SU-DHL-6 (cell line): ENCODE data around the gene TBL1X.

ENCODE experiments used
- H2AFZ ChIP-seq: fragments of 200-600 bp; sonication (generic); 2 replicates; pipeline ENCODE4 v1.6.1; 2014; ENCODE audit warnings: low read depth, mild to moderate bottlenecking, moderate library complexity, mixed read lengths, antibody characterized with exemption, low read length; ENCODE audit not compliant: severe bottlenecking
- H3F3A ChIP-seq: fragments of 200-600 bp; shearing (Covaris generic); 2 replicates; pipeline ENCODE4 v1.6.0; 2016; ENCODE audit warnings: antibody characterized with exemption, mild to moderate bottlenecking; ENCODE audit not compliant: insufficient read depth
- H3K27ac ChIP-seq: fragments of 200-600 bp; sonication (generic); 2 replicates; pipeline ENCODE4 v1.5.1; 2016; ENCODE audit warnings: low read depth, mild to moderate bottlenecking, low read length, moderate library complexity, mixed read lengths
- H3K27me3 ChIP-seq: fragments of 200-600 bp; sonication (generic), shearing (Covaris generic); 2 replicates; pipeline ENCODE4 v1.6.0; 2014; ENCODE audit warnings: mild to moderate bottlenecking, low read length
- H3K36me3 ChIP-seq: fragments of 200-600 bp; sonication (generic); 2 replicates; pipeline ENCODE4 v1.6.1; 2014; ENCODE audit warnings: mild to moderate bottlenecking, low read length, mixed read lengths
- H3K4me2 ChIP-seq: fragments of 300-600, 200-600 bp; shearing (Covaris generic), sonication (generic); 2 replicates; pipeline ENCODE4 v1.6.0; 2014; ENCODE audit warnings: low read length, low read depth, mild to moderate bottlenecking; ENCODE audit not compliant: poor library complexity, severe bottlenecking
- H3K4me3 ChIP-seq: fragments of 200-600 bp; sonication (generic); 2 replicates; pipeline ENCODE4 v1.5.1; 2014; ENCODE audit warnings: antibody characterized with exemption, low read length, mild to moderate bottlenecking, mixed read lengths; ENCODE audit not compliant: insufficient read depth, poor library complexity, severe bottlenecking
- H3K79me2 ChIP-seq: fragments of 200-600 bp; sonication (generic); 2 replicates; pipeline ENCODE4 v1.6.1; 2014; ENCODE audit warnings: mild to moderate bottlenecking, low read length, moderate library complexity; ENCODE audit not compliant: insufficient read depth
- H3K9ac ChIP-seq: fragments of 200-600 bp; sonication (generic); 2 replicates; pipeline ENCODE4 v1.7.0; 2014; ENCODE audit warnings: mild to moderate bottlenecking, low read length
- H3K9me2 ChIP-seq: fragments of 200-600 bp; sonication (generic); replicated peaks from 2 replicates; pipeline ENCODE4 v1.6.1; 2014; ENCODE audit warnings: low read length; ENCODE audit not compliant: insufficient read depth
- H3K9me3 ChIP-seq: fragments of 200-600 bp; sonication (generic); 2 replicates; pipeline ENCODE4 v1.6.1; 2014; ENCODE audit warnings: low read length, mixed read lengths; ENCODE audit not compliant: insufficient read depth
- H4K20me1 ChIP-seq: fragments of 200-600 bp; sonication (generic); 2 replicates; pipeline ENCODE4 v1.6.1; 2014; ENCODE audit warnings: low read depth, mild to moderate bottlenecking, antibody characterized with exemption, low read length, moderate library complexity, mixed read lengths
- EZH2phosphoT487 ChIP-seq: fragments of 200-600 bp; sonication (generic), shearing (Covaris generic); conservative IDR thresholded peaks from 2 replicates; pipeline ENCODE4 v1.6.1; 2018; ENCODE audit warnings: mild to moderate bottlenecking, antibody characterized with exemption, low read length, moderate library complexity, mixed read lengths
- TF ChIP-seq, protein P1 (sequence below): fragments of 200-600 bp; sonication (generic); IDR thresholded peaks from one replicate; pipeline ENCODE4 v1.5.1; 2017; ENCODE audit warnings: antibody characterized with exemption, mild to moderate bottlenecking, low read length, moderate library complexity; ENCODE audit not compliant: insufficient read depth, poor library complexity, severe bottlenecking

TBL1X gene

DNA sequence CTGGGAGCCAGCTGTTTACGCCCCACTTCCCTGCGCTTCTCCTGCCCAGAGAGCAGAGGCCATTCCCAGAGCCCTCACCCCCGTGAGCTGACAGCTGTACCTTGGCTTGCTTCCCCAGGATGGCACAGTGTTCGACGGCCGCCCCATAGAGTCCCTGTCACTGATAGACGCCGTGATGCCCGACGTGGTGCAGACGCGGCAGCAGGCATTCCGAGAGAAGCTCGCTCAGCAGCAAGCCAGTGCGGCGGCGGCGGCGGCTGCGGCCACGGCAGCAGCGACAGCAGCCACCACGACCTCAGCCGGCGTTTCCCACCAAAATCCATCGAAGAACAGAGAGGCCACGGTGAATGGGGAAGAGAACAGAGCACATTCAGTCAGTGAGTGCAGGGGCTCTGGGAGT lies 223.0 kb downstream of the TBL1X start:
- no peaks in the 10 kb centered on the region for H3K79me2 ChIP-seq
- H3K36me3 ChIP-seq, result no peaks in the 10 kb centered on the region
- no peaks in the 10 kb centered on the region for H3K27me3 ChIP-seq
- H2AFZ ChIP-seq, result no peak overlapping the region
- no peaks in the 10 kb centered on the region for H3K9me3 ChIP-seq
- TF ChIP-seq EZH2phosphoT487, result no peak
- TF ChIP-seq, protein P1, sequence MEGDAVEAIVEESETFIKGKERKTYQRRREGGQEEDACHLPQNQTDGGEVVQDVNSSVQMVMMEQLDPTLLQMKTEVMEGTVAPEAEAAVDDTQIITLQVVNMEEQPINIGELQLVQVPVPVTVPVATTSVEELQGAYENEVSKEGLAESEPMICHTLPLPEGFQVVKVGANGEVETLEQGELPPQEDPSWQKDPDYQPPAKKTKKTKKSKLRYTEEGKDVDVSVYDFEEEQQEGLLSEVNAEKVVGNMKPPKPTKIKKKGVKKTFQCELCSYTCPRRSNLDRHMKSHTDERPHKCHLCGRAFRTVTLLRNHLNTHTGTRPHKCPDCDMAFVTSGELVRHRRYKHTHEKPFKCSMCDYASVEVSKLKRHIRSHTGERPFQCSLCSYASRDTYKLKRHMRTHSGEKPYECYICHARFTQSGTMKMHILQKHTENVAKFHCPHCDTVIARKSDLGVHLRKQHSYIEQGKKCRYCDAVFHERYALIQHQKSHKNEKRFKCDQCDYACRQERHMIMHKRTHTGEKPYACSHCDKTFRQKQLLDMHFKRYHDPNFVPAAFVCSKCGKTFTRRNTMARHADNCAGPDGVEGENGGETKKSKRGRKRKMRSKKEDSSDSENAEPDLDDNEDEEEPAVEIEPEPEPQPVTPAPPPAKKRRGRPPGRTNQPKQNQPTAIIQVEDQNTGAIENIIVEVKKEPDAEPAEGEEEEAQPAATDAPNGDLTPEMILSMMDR, result no peak
- H3K4me2 ChIP-seq, result no peak overlapping the region
- H3K4me3 ChIP-seq, result no peak overlapping the region
- H3K9ac ChIP-seq, result no peak overlapping the region
- H3F3A ChIP-seq, result no peaks in the 10 kb centered on the region
- no peak overlapping the region for H3K27ac ChIP-seq
- H3K9me2 ChIP-seq, result no peaks in the 10 kb centered on the region
- no peaks in the 10 kb centered on the region for H4K20me1 ChIP-seq

GRCh38 chrX:9688833-9689232 lies 224.0 kb downstream of the TBL1X start:
- Histone ChIP-seq H3K79me2 (no peaks in the 10 kb centered on the region), H3K9ac (no peak overlapping the region), H3K27me3 (no peaks in the 10 kb centered on the region), H2AFZ (no peak overlapping the region), H3K4me2 (no peak overlapping the region), H3K4me3 (no peak overlapping the region), H3K27ac (no peak overlapping the region), H4K20me1 (no peaks in the 10 kb centered on the region), H3F3A (no peaks in the 10 kb centered on the region), H3K9me3 (no peaks in the 10 kb centered on the region), H3K9me2 (no peaks in the 10 kb centered on the region), H3K36me3 (no peaks in the 10 kb centered on the region)
- TF ChIP-seq EZH2phosphoT487, result no peak
- TF ChIP-seq, protein P1, result no peak

- H3K9me2 ChIP-seq, result no peaks in the 10 kb centered on the region
- no peaks in the 10 kb centered on the region for H4K20me1 ChIP-seq
- H2AFZ ChIP-seq, result no peak overlapping the region
- no peak overlapping the region for H3K4me3 ChIP-seq
- H3K27me3 ChIP-seq, result no peaks in the 10 kb centered on the region
- no peaks in the 10 kb centered on the region for H3K9me3 ChIP-seq
- H3K36me3 ChIP-seq, result no peaks in the 10 kb centered on the region
- TF ChIP-seq, protein P1, result no peak
- no peak for TF ChIP-seq EZH2phosphoT487
- no peak overlapping the region for H3K27ac ChIP-seq
- H3F3A ChIP-seq, result no peaks in the 10 kb centered on the region
- H3K79me2 ChIP-seq, result no peaks in the 10 kb centered on the region
- H3K4me2 ChIP-seq, result no peak overlapping the region
- no peak overlapping the region for H3K9ac ChIP-seq
Measured at GRCh38 chrX:9690046-9690445, 225.2 kb downstream of the TBL1X start.
